OCI-LY1 (cell line): ENCODE measurements around the gene ACSBG1.

Experiments
- H2AFZ ChIP-seq: fragments of 200-600 bp; sonication (generic), shearing (Covaris generic); 2 replicates; pipeline ENCODE4 v1.6.0; 2014; ENCODE audit warnings: antibody characterized with exemption, mild to moderate bottlenecking, low read length
- H3F3A ChIP-seq: fragments of 200-600 bp; sonication (generic), shearing (Covaris generic); 2 replicates; pipeline ENCODE4 v1.6.0; 2014; ENCODE audit warnings: mild to moderate bottlenecking, antibody characterized with exemption, low read length, moderate library complexity; ENCODE audit not compliant: insufficient read depth
- H3K27ac ChIP-seq: fragments of 200-600 bp; sonication (generic); 2 replicates; pipeline ENCODE4 v1.5.1; 2014; ENCODE audit warnings: low read length, mixed run types, mild to moderate bottlenecking, low read depth; ENCODE audit not compliant: poor library complexity, severe bottlenecking
- H3K27me3 ChIP-seq: fragments of 200-600 bp; sonication (generic); 2 replicates; pipeline ENCODE4 v1.6.0; 2014; ENCODE audit warnings: antibody characterized with exemption, mild to moderate bottlenecking, low read length, moderate library complexity; ENCODE audit not compliant: insufficient read depth
- H3K36me3 ChIP-seq: fragments of 200-600 bp; sonication (generic); 2 replicates; pipeline ENCODE4 v1.6.1; 2014; ENCODE audit warnings: mild to moderate bottlenecking, antibody characterized with exemption, low read length, moderate library complexity, mixed read lengths; ENCODE audit not compliant: insufficient read depth
- H3K4me1 ChIP-seq: fragments of 200-600 bp; sonication (generic); 2 replicates; pipeline ENCODE4 v1.5.1; 2014; ENCODE audit warnings: mild to moderate bottlenecking, low read length, moderate library complexity; ENCODE audit not compliant: insufficient read depth, severe bottlenecking
- H3K4me2 ChIP-seq: fragments of 200-600 bp; sonication (generic), shearing (Covaris generic); 2 replicates; pipeline ENCODE4 v1.6.1; 2014; ENCODE audit warnings: low read length
- H3K4me3 ChIP-seq: fragments of 200-600 bp; sonication (generic); 2 replicates; pipeline ENCODE4 v1.5.1; 2014; ENCODE audit warnings: low read length, low read depth, mild to moderate bottlenecking, mixed read lengths; ENCODE audit not compliant: poor library complexity, severe bottlenecking
- H3K79me2 ChIP-seq: fragments of 200-600 bp; shearing (Covaris generic); 2 replicates; pipeline ENCODE4 v1.6.1; 2016; ENCODE audit warnings: mixed run types, low read length, mixed read lengths; ENCODE audit not compliant: insufficient read depth
- H3K9ac ChIP-seq: fragments of 200-600 bp; sonication (generic), shearing (Covaris generic); 2 replicates; pipeline ENCODE4 v1.6.1; 2014; ENCODE audit warnings: mild to moderate bottlenecking, low read length, mixed read lengths
- H3K9me2 ChIP-seq: fragments of 200-600 bp; sonication (generic), shearing (Covaris generic); 2 replicates; pipeline ENCODE4 v1.6.1; 2014; ENCODE audit warnings: low read depth, mild to moderate bottlenecking, low read length, mixed read lengths
- H3K9me3 ChIP-seq: fragments of 200-600 bp; shearing (Covaris generic); 2 replicates; pipeline ENCODE4 v1.6.1; 2014; ENCODE audit warnings: low read length, mixed read lengths
- H4K20me1 ChIP-seq: fragments of 200-600 bp; sonication (generic), shearing (Covaris generic); 2 replicates; pipeline ENCODE4 v1.6.0; 2016; ENCODE audit warnings: mild to moderate bottlenecking, low read length; ENCODE audit not compliant: insufficient read depth
- EZH2 ChIP-seq: fragments of 200-600 bp; sonication (generic), shearing (Covaris generic); IDR thresholded peaks from 2 replicates; pipeline ENCODE4 v1.8.0; 2017; ENCODE audit warnings: borderline replicate concordance, mixed run types, mild to moderate bottlenecking, antibody characterized with exemption, low read length, moderate library complexity, mixed read lengths
- TF ChIP-seq, protein P1 (sequence below): fragments of 200-600 bp; sonication (generic), shearing (Covaris generic); IDR thresholded peaks from 2 replicates; pipeline ENCODE4 v1.5.1; 2017; ENCODE audit warnings: mild to moderate bottlenecking, antibody characterized with exemption, low read length, moderate library complexity, mixed read lengths

Gene ACSBG1

DNA sequence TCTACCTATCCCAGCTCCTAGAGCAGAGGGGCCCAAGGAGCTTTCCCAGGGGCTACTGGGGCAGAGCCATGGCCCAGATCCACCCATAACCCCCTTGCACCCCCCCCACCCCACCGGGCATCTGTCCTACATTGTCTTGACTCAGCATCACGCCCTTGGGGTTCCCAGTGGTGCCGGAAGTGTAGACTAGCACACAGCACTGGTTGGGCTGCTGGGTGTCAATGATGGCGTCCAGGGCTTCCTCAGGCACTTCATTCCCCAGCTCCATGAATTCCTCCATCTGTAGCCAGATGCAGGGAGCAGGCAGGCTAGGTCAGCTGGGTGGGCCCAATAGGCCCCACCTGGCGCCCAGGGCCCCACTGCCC is 52.0 kb downstream of the ACSBG1 start:
- Histone ChIP-seq H3K27ac (no peak overlapping the region), H3K9me2 (no peaks in the 10 kb centered on the region), H4K20me1 (no peaks in the 10 kb centered on the region), H2AFZ (no peak overlapping the region), H3K79me2 (no peaks in the 10 kb centered on the region), H3K4me3 (no peak overlapping the region), H3K36me3 (no peaks in the 10 kb centered on the region), H3F3A (no peaks in the 10 kb centered on the region), H3K4me1 (no peaks in the 10 kb centered on the region), H3K9ac (no peak overlapping the region), H3K27me3 (no peaks in the 10 kb centered on the region), H3K4me2 (no peak overlapping the region), H3K9me3 (no peaks in the 10 kb centered on the region)
- TF ChIP-seq, protein P1, sequence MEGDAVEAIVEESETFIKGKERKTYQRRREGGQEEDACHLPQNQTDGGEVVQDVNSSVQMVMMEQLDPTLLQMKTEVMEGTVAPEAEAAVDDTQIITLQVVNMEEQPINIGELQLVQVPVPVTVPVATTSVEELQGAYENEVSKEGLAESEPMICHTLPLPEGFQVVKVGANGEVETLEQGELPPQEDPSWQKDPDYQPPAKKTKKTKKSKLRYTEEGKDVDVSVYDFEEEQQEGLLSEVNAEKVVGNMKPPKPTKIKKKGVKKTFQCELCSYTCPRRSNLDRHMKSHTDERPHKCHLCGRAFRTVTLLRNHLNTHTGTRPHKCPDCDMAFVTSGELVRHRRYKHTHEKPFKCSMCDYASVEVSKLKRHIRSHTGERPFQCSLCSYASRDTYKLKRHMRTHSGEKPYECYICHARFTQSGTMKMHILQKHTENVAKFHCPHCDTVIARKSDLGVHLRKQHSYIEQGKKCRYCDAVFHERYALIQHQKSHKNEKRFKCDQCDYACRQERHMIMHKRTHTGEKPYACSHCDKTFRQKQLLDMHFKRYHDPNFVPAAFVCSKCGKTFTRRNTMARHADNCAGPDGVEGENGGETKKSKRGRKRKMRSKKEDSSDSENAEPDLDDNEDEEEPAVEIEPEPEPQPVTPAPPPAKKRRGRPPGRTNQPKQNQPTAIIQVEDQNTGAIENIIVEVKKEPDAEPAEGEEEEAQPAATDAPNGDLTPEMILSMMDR = no peak
- TF ChIP-seq EZH2 = no peak

DNA sequence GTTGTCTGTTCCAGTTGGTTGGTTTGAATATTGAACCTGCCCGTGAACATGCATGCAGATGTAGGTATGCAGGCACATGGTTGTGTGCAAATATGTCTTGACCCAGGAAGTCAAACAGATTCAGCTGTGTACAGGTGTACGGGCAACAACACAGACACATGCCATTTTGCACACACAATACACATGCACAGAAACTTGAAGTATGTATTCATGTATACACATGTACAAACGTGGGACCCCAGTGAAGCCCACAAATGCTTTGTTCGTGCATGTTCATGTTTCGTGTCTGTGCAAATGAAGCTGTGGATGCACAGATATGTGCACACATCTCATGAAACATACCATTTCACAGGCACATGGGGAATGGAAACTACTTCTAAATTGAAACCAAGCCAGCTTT is 54.5 kb downstream of the ACSBG1 start:
- no peaks in the 10 kb centered on the region; the same call in 1 of the 2 replicates for H3K27me3 ChIP-seq
- TF ChIP-seq EZH2 = no peak
- H4K20me1 ChIP-seq = no peaks in the 10 kb centered on the region
- H3K4me2 ChIP-seq = no peak overlapping the region
- H3K4me1 ChIP-seq = no peaks in the 10 kb centered on the region
- no peak overlapping the region for H3K4me3 ChIP-seq
- H3K27ac ChIP-seq = no peak overlapping the region
- H3F3A ChIP-seq = no peaks in the 10 kb centered on the region
- H3K36me3 ChIP-seq = no peaks in the 10 kb centered on the region
- no peak overlapping the region for H2AFZ ChIP-seq
- no peaks in the 10 kb centered on the region for H3K79me2 ChIP-seq
- no peaks in the 10 kb centered on the region for H3K9me2 ChIP-seq
- no peaks in the 10 kb centered on the region for H3K9me3 ChIP-seq
- no peak overlapping the region for H3K9ac ChIP-seq

DNA sequence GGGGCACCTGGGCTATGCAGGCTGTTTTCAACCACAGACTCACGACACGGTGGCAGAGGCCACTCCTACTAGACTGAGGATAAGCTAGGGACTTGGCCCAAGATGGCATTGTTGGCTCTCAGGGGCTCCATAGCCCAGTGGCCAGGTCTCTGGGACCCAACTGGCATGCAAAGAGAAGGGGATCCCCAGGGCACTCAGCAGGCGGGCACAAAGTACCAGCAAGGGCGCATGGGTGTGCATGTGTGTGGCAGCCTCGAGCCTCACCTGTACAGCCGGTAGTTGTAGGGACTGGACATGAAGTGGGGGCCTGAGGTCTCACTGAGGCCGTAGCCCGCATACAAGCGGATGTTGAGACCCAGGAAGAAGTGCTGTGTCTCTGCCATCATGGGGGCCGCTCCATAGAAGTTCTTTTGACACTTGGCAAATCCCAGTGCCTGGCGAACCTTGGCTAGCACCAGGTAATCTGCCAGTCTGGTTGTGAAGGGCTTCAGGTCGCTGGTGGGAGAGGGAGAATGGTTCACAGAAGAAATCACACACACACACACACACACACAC is 55.0 kb downstream of the ACSBG1 start:
- peaks cover 4% of the 10 kb centered on the region for H3K4me1 ChIP-seq
- H3K9ac ChIP-seq = no peak overlapping the region
- H3K36me3 ChIP-seq = no peaks in the 10 kb centered on the region
- H3K27me3 ChIP-seq = no peaks in the 10 kb centered on the region; the same call in 1 of the 2 replicates
- no peaks in the 10 kb centered on the region for H4K20me1 ChIP-seq
- no peak overlapping the region for H3K4me3 ChIP-seq
- no peak overlapping the region for H2AFZ ChIP-seq
- H3K79me2 ChIP-seq = no peaks in the 10 kb centered on the region
- TF ChIP-seq, protein P1 = no peak
- no peak for TF ChIP-seq EZH2
- H3F3A ChIP-seq = no peaks in the 10 kb centered on the region
- no peak overlapping the region for H3K4me2 ChIP-seq
- H3K27ac ChIP-seq = no peak overlapping the region
- H3K9me2 ChIP-seq = no peaks in the 10 kb centered on the region
- H3K9me3 ChIP-seq = no peaks in the 10 kb centered on the region

DNA sequence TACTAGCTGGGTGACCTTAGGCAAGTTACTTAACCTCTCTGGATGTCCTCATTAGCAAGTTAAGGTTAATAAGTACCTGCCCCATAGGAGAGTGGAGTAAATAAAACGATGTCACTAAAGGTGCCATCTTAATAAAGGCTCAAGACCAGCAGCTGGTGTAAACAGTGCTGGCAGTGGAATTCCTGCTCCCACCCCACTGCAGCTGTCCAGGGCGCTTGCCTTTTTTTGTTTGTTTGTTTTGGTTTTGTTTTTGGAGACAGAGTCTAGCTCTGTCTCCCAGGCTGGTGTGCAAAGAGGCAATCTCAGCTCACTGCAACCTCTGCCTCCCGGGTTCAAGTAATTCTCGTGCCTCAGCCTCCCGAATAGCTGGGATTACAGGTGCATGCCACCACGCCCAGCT is 56.3 kb downstream of the ACSBG1 start:
- Histone ChIP-seq H4K20me1 (no peaks in the 10 kb centered on the region), H3K4me3 (no peak overlapping the region), H3F3A (no peaks in the 10 kb centered on the region), H3K4me1 (peaks cover 11% of the 10 kb centered on the region), H3K9me3 (no peaks in the 10 kb centered on the region), H3K4me2 (no peak overlapping the region), H3K9ac (no peak overlapping the region), H3K27ac (no peak overlapping the region), H3K9me2 (no peaks in the 10 kb centered on the region), H2AFZ (no peak overlapping the region), H3K36me3 (no peaks in the 10 kb centered on the region), H3K79me2 (no peaks in the 10 kb centered on the region), H3K27me3 (no peaks in the 10 kb centered on the region; the same call in 1 of the 2 replicates)
- no peak for TF ChIP-seq EZH2
- TF ChIP-seq, protein P1 = no peak
